Panc1 (cell line): Measurements from ENCODE around the gene SETD6. TPM values are rescaled to one million over a fixed set of nuclear protein-coding genes. Genes with fewer than 3 reads are reported as not detected.
"Not testable (repeated sequence)": the region's sequence is repeated elsewhere in the genome, so short reads cannot be mapped to it uniquely, and the experiment has no call there.

ENCODE experiments used
- ATAC-seq: fragments of 200-7000 bp; cut with Tn5 transposase; 2 replicates; pipeline ENCODE4 v1.9.1; 2020; ENCODE audit warnings: mild to moderate bottlenecking, moderate library complexity
- BruUV-seq: library from RNA; stranded (reverse); fragments of 400-500 nt; replicated peaks from 2 replicates; lab custom pipeline; 2021; lab: Mats Ljungman, UMichigan
- CTCF ChIA-PET: fragments of 300-600 bp; sonication (Branson Sonifier 250); formaldehyde crosslinking; loops from one replicate; lab custom pipeline; 2022; ENCODE audit warnings: antibody characterized with exemption; lab: Charles Lee
- POLR2A ChIA-PET: fragments of 300-600 bp; sonication (Branson Sonifier 250); formaldehyde crosslinking; loops from one replicate; lab custom pipeline; 2022; ENCODE audit warnings: antibody characterized with exemption; lab: Charles Lee
- DNase-seq: peaks from one replicate; pipeline ENCODE4 v3.0.0-alpha.2; 2010; ENCODE audit warnings: low read depth, low spot score
- H3K27ac ChIP-seq: 2 replicates; pipeline ENCODE4 v1.5.1; 2011; ENCODE audit warnings: mild to moderate bottlenecking, low read length, inconsistent platforms
- H3K27me3 ChIP-seq: fragments of 200-500 bp; sonication (Bioruptor generic); 2 replicates; pipeline ENCODE4 v1.6.0; 2014; ENCODE audit warnings: low read length, inconsistent platforms; ENCODE audit not compliant: control insufficient read depth, insufficient read depth
- H3K36me3 ChIP-seq: fragments of 200-500 bp; sonication (Bioruptor generic); 2 replicates; pipeline ENCODE4 v1.5.1; 2014; ENCODE audit warnings: inconsistent platforms, mild to moderate bottlenecking, low read length, moderate library complexity; ENCODE audit not compliant: control insufficient read depth, insufficient read depth
- H3K4me1 ChIP-seq: 2 replicates; pipeline ENCODE4 v1.5.1; 2011; ENCODE audit warnings: inconsistent platforms, mild to moderate bottlenecking, low read length, moderate library complexity; ENCODE audit not compliant: control insufficient read depth, insufficient read depth
- H3K4me3 ChIP-seq, 2 experiments: 2 replicates each; pipeline ENCODE4 v1.5.1; 2011 to 2012; ENCODE audit warnings: low read depth in 2 of 2, low read length in 2 of 2, mild to moderate bottlenecking in 2 of 2, inconsistent platforms in 1 of 2, moderate library complexity in 1 of 2
- H3K9me3 ChIP-seq: fragments of 200-500 bp; sonication (Bioruptor generic); 2 replicates; pipeline ENCODE4 v1.5.1; 2014; ENCODE audit warnings: low read depth, mild to moderate bottlenecking, inconsistent platforms, low read length, moderate library complexity; ENCODE audit not compliant: control insufficient read depth, insufficient read depth
- POLR2AphosphoS5 ChIP-seq: IDR thresholded peaks from 2 replicates; pipeline ENCODE4 v1.6.1; 2012; ENCODE audit warnings: mild to moderate bottlenecking, low read depth, low read length, moderate library complexity
- SIN3A ChIP-seq: IDR thresholded peaks from 2 replicates; pipeline ENCODE4 v1.6.1; 2012; ENCODE audit warnings: low read depth, mild to moderate bottlenecking, low read length, moderate library complexity, borderline replicate concordance; ENCODE audit not compliant: insufficient read depth
- TCF7L2 ChIP-seq: IDR thresholded peaks from 2 replicates; pipeline ENCODE4 v1.6.1; 2011; ENCODE audit warnings: mild to moderate bottlenecking, low read depth, low read length, inconsistent platforms
- in situ Hi-C: cut with HindIII; loops from 2 replicates; pipeline ENCODE4 v1.10.0; 2016; ENCODE audit warnings: low sequenced_read_pairs, low pct_unique_long_range_greater_than_20kb
- intact Hi-C: fragments of 100-400 bp; cut with micrococcal nuclease; formaldehyde crosslinking; loops from one replicate; pipeline ENCODE4 v1.10.0; 2022; ENCODE audit not compliant: unreplicated experiment
- total RNA-seq: library from RNA; stranded (reverse); gene quantifications from one replicate; pipeline ENCODE4 v1.2.1, GENCODE V29; 2021; ENCODE audit not compliant: unreplicated experiment
- TF ChIP-seq, protein P1 (sequence below): fragments of 450-650 bp; IDR thresholded peaks from 2 replicates; pipeline ENCODE4 v1.5.1; 2017; ENCODE audit warnings: mild to moderate bottlenecking
- TF ChIP-seq, protein P2 (sequence below), 2 experiments: IDR thresholded peaks; 2 replicates each; pipeline ENCODE4 v1.6.1; 2011 to 2012; ENCODE audit warnings: low read depth in 2 of 2, control low read depth in 1 of 2, low read length in 1 of 2, mild to moderate bottlenecking in 1 of 2, moderate library complexity in 1 of 2; ENCODE audit not compliant: insufficient read depth in 1 of 2

Gene SETD6
- total RNA-seq, 1 experiment from 2014 or later: 28.3 TPM

DNA sequence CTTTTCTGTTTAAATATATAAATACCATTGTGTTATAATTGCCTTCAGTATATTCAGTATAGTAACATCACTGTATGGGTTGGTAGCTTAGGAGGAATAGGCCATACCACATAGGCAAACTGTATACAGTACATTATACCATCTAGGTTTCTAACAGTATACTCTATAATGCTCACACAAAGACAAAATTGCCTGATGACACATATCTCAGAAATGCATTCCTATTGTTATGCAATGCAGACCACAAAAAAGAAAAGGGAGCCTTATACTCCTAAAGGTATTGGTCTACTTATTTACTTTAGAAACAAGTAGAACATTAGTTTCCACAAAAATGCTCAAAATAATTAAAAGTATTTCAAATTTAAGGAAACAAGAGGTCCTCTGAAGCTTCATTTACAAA, 47.9 kb downstream of the SETD6 start:
- ChIA-PET CTCF (no interaction called here), POLR2A (no interaction called here)
- in situ Hi-C loops (no loop called here), intact Hi-C loops (no loop called here)
- ATAC-seq (no peak), DNase-seq (peak; percentile 5)
- Histone ChIP-seq H3K27ac (no peak overlapping the region), H3K4me1 (no peaks in the 10 kb centered on the region), H3K9me3 (no peaks in the 10 kb centered on the region), H3K4me3 (no peak overlapping the region), H3K27me3 (no peaks in the 10 kb centered on the region), H3K36me3 (peaks cover 17% of the 10 kb centered on the region)
- BruUV-seq: no TSS peak
- TF ChIP-seq SIN3A: no peak
- TF ChIP-seq, protein P1, sequence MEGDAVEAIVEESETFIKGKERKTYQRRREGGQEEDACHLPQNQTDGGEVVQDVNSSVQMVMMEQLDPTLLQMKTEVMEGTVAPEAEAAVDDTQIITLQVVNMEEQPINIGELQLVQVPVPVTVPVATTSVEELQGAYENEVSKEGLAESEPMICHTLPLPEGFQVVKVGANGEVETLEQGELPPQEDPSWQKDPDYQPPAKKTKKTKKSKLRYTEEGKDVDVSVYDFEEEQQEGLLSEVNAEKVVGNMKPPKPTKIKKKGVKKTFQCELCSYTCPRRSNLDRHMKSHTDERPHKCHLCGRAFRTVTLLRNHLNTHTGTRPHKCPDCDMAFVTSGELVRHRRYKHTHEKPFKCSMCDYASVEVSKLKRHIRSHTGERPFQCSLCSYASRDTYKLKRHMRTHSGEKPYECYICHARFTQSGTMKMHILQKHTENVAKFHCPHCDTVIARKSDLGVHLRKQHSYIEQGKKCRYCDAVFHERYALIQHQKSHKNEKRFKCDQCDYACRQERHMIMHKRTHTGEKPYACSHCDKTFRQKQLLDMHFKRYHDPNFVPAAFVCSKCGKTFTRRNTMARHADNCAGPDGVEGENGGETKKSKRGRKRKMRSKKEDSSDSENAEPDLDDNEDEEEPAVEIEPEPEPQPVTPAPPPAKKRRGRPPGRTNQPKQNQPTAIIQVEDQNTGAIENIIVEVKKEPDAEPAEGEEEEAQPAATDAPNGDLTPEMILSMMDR: no peak
- TF ChIP-seq, protein P2, sequence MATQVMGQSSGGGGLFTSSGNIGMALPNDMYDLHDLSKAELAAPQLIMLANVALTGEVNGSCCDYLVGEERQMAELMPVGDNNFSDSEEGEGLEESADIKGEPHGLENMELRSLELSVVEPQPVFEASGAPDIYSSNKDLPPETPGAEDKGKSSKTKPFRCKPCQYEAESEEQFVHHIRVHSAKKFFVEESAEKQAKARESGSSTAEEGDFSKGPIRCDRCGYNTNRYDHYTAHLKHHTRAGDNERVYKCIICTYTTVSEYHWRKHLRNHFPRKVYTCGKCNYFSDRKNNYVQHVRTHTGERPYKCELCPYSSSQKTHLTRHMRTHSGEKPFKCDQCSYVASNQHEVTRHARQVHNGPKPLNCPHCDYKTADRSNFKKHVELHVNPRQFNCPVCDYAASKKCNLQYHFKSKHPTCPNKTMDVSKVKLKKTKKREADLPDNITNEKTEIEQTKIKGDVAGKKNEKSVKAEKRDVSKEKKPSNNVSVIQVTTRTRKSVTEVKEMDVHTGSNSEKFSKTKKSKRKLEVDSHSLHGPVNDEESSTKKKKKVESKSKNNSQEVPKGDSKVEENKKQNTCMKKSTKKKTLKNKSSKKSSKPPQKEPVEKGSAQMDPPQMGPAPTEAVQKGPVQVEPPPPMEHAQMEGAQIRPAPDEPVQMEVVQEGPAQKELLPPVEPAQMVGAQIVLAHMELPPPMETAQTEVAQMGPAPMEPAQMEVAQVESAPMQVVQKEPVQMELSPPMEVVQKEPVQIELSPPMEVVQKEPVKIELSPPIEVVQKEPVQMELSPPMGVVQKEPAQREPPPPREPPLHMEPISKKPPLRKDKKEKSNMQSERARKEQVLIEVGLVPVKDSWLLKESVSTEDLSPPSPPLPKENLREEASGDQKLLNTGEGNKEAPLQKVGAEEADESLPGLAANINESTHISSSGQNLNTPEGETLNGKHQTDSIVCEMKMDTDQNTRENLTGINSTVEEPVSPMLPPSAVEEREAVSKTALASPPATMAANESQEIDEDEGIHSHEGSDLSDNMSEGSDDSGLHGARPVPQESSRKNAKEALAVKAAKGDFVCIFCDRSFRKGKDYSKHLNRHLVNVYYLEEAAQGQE (IDR thresholded peaks at IDR 0.05; ENCODE audit: insufficient read depth in 1 of 2, low read depth in 2 of 2, low read length in 1 of 2): no peak

DNA sequence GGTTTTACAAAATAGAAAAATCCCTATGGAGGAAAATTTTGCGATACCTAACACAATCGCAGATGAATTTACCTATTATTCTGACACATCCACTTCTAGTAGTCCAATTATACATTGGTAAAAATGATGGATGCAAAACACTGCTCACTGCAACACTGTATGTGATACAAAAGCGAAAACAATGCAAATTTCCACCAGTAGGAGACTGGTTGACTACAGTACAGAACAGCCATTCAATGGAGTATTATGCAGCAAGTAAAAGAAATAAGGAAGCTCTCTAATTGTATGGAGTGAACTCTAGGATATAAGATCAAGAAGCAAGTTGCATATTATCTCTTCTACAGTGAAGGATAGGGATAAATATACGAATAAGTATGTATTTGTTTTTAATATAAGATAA, 48.5 kb downstream of the SETD6 start:
- Histone ChIP-seq H3K9me3 (no peaks in the 10 kb centered on the region), H3K36me3 (peaks cover 13% of the 10 kb centered on the region), H3K4me3 (no peak overlapping the region), H3K4me1 (no peaks in the 10 kb centered on the region), H3K27me3 (no peaks in the 10 kb centered on the region), H3K27ac (no peak overlapping the region)
- ChIA-PET CTCF (no interaction called here), POLR2A (no interaction called here)
- BruUV-seq: no TSS peak
- intact Hi-C loops (no loop called here), in situ Hi-C loops (no loop called here)
- no peak for DNase-seq
- peak; percentile 58; the same call in 1 of the 2 replicates for ATAC-seq
- TF ChIP-seq TCF7L2: no peak
- TF ChIP-seq, protein P2 (IDR thresholded peaks at IDR 0.05; ENCODE audit: insufficient read depth in 1 of 2, low read depth in 2 of 2, low read length in 1 of 2): no peak
- no peak for TF ChIP-seq POLR2AphosphoS5
- TF ChIP-seq, protein P1: no peak
- no peak for TF ChIP-seq SIN3A

DNA sequence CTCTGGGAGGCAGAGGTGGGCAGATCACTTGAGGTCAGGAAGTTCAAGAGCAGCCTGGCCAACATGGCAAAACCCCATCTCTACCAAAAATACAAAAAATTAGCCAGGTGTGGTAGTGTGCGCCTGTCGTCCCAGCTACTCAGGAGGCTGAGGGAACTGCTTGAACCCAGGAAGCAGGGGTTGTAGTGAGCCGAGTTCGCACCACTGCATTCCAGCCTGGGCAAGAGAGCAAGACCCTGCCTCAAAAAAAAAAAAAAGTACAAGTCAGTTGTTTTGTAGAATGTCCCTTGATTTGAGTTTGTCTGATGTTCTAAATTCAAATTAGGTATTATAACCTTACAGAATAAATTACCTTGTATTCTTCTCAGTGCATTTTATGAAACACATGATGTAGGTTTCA, 50.4 kb downstream of the SETD6 start:
- ATAC-seq, H3K4me1 ChIP-seq, intact Hi-C loops, in situ Hi-C loops, DNase-seq, H3K36me3 ChIP-seq, H3K27me3 ChIP-seq, BruUV-seq, H3K9me3 ChIP-seq, H3K4me3 ChIP-seq, H3K27ac ChIP-seq, CTCF ChIA-PET: not testable (repeated sequence)
- POLR2A ChIA-PET: interaction anchor here (0.5 kb wide), 1 partner anchor 392 kb away, joined by 6 read pairs; no protein-coding TSS in a partner anchor
